ENCODE measurements around the gene CACNG3. TPM values are rescaled to one million over a fixed set of nuclear protein-coding genes. Genes with fewer than 3 reads are reported as not detected.
"Not testable (repeated sequence)": the region's sequence is repeated elsewhere in the genome, so short reads cannot be mapped to it uniquely, and the experiment has no call there.

Gene CACNG3
- total and polyA plus RNA-seq, 5 donors from 2014 or later: not detected

DNA sequence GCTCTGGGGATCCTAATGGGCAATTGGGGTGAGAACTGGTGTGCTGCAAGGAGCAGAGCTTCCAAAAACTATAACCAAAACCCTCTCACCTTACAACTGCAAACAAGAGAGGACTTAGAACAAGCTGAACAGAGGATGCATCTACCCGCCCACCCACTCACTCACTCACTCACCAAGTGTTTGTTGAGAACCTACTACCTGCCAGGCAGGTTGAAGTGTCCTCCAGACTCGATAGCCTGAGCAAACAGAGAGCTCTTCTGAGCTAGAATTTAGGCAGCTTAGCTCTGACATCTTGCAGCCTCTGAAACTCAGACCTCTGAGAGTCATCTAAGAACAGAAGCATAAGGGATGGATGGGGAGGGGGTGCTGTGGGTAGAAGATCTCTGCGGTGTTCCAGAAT, 41.2 kb downstream of the CACNG3 start:
- peaks cover 4% of the 10 kb centered on the region for H3K27me3 ChIP-seq (ENCODE audit: control insufficient read depth, insufficient read depth, low read length)
- peaks cover 30% of the 10 kb centered on the region for H3K27me3 Mint-ChIP-seq
- no peaks in the 10 kb centered on the region for H3K4me1 Mint-ChIP-seq
- ATAC-seq (ENCODE audit: low read depth in 2 of 2) (no peak), DNase-seq (no peak)
- H3K27ac ChIP-seq (ENCODE audit: insufficient read depth, low read length, poor library complexity, severe bottlenecking): no peak overlapping the region
- peaks cover 0 to 4% (median 0%) of the 10 kb centered on the region in 7 donors for H3K9me3 Mint-ChIP-seq
- H3K9me3 ChIP-seq (ENCODE audit: control insufficient read depth in 2 of 2, low read length in 2 of 2): no peaks in the 10 kb centered on the region
- no peaks in the 10 kb centered on the region for H3K36me3 ChIP-seq (ENCODE audit: control insufficient read depth, insufficient read depth, low read length)
- no peak overlapping the region for H3K4me3 Mint-ChIP-seq
- no peak overlapping the region for H3K27ac Mint-ChIP-seq
- H3K4me3 ChIP-seq (ENCODE audit: low read depth, low read length): no peak overlapping the region
- no peaks in the 10 kb centered on the region for H3K4me1 ChIP-seq (ENCODE audit: control insufficient read depth, insufficient read depth, low read length, poor library complexity, severe bottlenecking)
- H3K36me3 Mint-ChIP-seq: no peaks in the 10 kb centered on the region

DNA sequence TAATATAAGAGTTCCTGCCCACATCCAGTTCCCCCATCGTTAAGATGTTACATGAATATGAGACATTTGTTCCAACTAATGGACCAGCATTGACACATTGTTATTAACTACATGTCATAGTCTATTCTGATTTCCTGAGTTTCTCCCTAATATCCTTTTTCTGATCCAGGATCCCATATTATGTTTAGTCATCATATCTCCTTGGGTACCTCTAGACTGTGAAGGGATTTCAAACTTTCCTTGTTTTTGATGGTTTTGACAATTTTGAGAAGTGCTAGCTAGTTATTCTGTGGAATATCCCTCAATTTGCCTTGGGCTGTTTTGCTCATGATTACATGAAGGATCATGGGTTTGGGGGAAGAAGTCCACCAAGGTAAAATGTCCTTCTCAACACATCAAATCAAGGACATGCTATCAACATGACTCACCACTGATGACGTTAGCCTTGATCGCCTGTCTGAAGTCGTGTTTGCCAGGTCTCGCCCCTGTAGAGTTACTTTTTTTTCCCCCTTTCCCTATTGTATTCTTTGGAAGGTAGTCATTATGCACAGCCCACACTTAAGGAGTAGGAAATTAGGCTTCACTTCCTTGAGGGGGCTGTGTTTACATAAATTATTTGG, 42.5 kb downstream of the CACNG3 start:
- peaks cover 4% of the 10 kb centered on the region for H3K27me3 ChIP-seq (ENCODE audit: control insufficient read depth, insufficient read depth, low read length)
- Mint-ChIP-seq H3K27me3 (peaks cover 33% of the 10 kb centered on the region), H3K4me1 (no peaks in the 10 kb centered on the region), H3K4me3 (no peak overlapping the region), H3K27ac (no peak overlapping the region), H3K9me3 (peaks cover 0 to 3% (median 0%) of the 10 kb centered on the region in 7 donors), H3K36me3 (no peaks in the 10 kb centered on the region)
- no peak overlapping the region for H3K27ac ChIP-seq (ENCODE audit: insufficient read depth, low read length, poor library complexity, severe bottlenecking)
- no peaks in the 10 kb centered on the region for H3K9me3 ChIP-seq (ENCODE audit: control insufficient read depth in 2 of 2, low read length in 2 of 2)
- H3K36me3 ChIP-seq (ENCODE audit: control insufficient read depth, insufficient read depth, low read length): no peaks in the 10 kb centered on the region
- DNase-seq (no peak), ATAC-seq (ENCODE audit: low read depth in 2 of 2) (no peak)
- H3K4me3 ChIP-seq (ENCODE audit: low read depth, low read length): no peak overlapping the region
- no peaks in the 10 kb centered on the region for H3K4me1 ChIP-seq (ENCODE audit: control insufficient read depth, insufficient read depth, low read length, poor library complexity, severe bottlenecking)

DNA sequence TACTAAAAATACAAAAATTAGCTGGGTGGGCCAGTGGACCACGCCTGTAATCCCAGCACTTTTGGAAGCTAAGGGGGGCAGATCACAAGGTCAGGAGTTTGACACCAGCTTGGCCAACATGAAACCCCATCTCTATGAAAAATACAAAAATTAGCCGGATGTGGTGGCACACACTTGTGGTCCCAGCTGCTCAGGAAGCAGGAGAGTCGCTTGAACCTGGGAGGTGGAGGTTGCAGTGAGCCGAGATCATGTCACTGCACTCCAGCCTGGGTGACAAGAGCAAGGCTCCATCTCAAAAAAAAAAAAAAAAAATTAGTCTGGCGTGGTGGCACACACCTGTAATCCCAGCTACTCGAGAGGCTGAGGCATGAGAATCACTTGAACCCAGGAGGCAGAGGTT, 44.6 kb downstream of the CACNG3 start:
- not testable (repeated sequence) for H3K4me3 Mint-ChIP-seq; ATAC-seq (ENCODE audit: low read depth in 2 of 2)

GRCh38 chr16:24302636-24303035, 46.5 kb downstream of the CACNG3 start:
- Histone ChIP-seq H3K9me3 (ENCODE audit: control insufficient read depth in 2 of 2, low read length in 2 of 2) (no peaks in the 10 kb centered on the region), H3K27me3 (ENCODE audit: control insufficient read depth, insufficient read depth, low read length) (peaks cover 4% of the 10 kb centered on the region), H3K4me3 (ENCODE audit: low read depth, low read length) (no peak overlapping the region), H3K4me1 (ENCODE audit: control insufficient read depth, insufficient read depth, low read length, poor library complexity, severe bottlenecking) (no peaks in the 10 kb centered on the region), H3K36me3 (ENCODE audit: control insufficient read depth, insufficient read depth, low read length) (no peaks in the 10 kb centered on the region), H3K27ac (ENCODE audit: insufficient read depth, low read length, poor library complexity, severe bottlenecking) (no peak overlapping the region)
- no peaks in the 10 kb centered on the region for H3K4me1 Mint-ChIP-seq
- peaks cover 25% of the 10 kb centered on the region for H3K27me3 Mint-ChIP-seq
- no peak overlapping the region for H3K4me3 Mint-ChIP-seq
- peaks cover 0 to 4% (median 0%) of the 10 kb centered on the region in 7 donors for H3K9me3 Mint-ChIP-seq
- DNase-seq (no peak), ATAC-seq (ENCODE audit: low read depth in 2 of 2) (no peak)
- no peaks in the 10 kb centered on the region for H3K36me3 Mint-ChIP-seq
- H3K27ac Mint-ChIP-seq: no peak overlapping the region

More for the DNA sequence above, 44.6 kb downstream of the CACNG3 start:
- H3K27me3 Mint-ChIP-seq: peaks cover 33% of the 10 kb centered on the region
- not testable (repeated sequence) for H3K4me1 Mint-ChIP-seq; H3K9me3 Mint-ChIP-seq; H3K27ac ChIP-seq (ENCODE audit: insufficient read depth, low read length, poor library complexity, severe bottlenecking); H3K9me3 ChIP-seq (ENCODE audit: control insufficient read depth in 2 of 2, low read length in 2 of 2); H3K27me3 ChIP-seq (ENCODE audit: control insufficient read depth, insufficient read depth, low read length); DNase-seq; H3K36me3 ChIP-seq (ENCODE audit: control insufficient read depth, insufficient read depth, low read length); H3K4me1 ChIP-seq (ENCODE audit: control insufficient read depth, insufficient read depth, low read length, poor library complexity, severe bottlenecking); H3K36me3 Mint-ChIP-seq; H3K27ac Mint-ChIP-seq; H3K4me3 ChIP-seq (ENCODE audit: low read depth, low read length)

- DNase-seq: no peak
- Mint-ChIP-seq H3K4me1 (no peaks in the 10 kb centered on the region), H3K9me3 (peaks cover 0 to 6% (median 0%) of the 10 kb centered on the region in 7 donors), H3K4me3 (no peak overlapping the region), H3K27ac (no peak overlapping the region), H3K36me3 (no peaks in the 10 kb centered on the region), H3K27me3 (peaks cover 9% of the 10 kb centered on the region)
- H3K27me3 ChIP-seq (ENCODE audit: control insufficient read depth, insufficient read depth, low read length): no peaks in the 10 kb centered on the region
- no peak overlapping the region for H3K4me3 ChIP-seq (ENCODE audit: low read depth, low read length)
- H3K27ac ChIP-seq (ENCODE audit: insufficient read depth, low read length, poor library complexity, severe bottlenecking): no peak overlapping the region
- no peaks in the 10 kb centered on the region for H3K4me1 ChIP-seq (ENCODE audit: control insufficient read depth, insufficient read depth, low read length, poor library complexity, severe bottlenecking)
- no peak for ATAC-seq (ENCODE audit: low read depth in 2 of 2)
- no peaks in the 10 kb centered on the region for H3K36me3 ChIP-seq (ENCODE audit: control insufficient read depth, insufficient read depth, low read length)
- H3K9me3 ChIP-seq (ENCODE audit: control insufficient read depth in 2 of 2, low read length in 2 of 2): no peaks in the 10 kb centered on the region
These were observed 52.1 kb downstream of the CACNG3 start for GRCh38 chr16:24308200-24308599.

DNA sequence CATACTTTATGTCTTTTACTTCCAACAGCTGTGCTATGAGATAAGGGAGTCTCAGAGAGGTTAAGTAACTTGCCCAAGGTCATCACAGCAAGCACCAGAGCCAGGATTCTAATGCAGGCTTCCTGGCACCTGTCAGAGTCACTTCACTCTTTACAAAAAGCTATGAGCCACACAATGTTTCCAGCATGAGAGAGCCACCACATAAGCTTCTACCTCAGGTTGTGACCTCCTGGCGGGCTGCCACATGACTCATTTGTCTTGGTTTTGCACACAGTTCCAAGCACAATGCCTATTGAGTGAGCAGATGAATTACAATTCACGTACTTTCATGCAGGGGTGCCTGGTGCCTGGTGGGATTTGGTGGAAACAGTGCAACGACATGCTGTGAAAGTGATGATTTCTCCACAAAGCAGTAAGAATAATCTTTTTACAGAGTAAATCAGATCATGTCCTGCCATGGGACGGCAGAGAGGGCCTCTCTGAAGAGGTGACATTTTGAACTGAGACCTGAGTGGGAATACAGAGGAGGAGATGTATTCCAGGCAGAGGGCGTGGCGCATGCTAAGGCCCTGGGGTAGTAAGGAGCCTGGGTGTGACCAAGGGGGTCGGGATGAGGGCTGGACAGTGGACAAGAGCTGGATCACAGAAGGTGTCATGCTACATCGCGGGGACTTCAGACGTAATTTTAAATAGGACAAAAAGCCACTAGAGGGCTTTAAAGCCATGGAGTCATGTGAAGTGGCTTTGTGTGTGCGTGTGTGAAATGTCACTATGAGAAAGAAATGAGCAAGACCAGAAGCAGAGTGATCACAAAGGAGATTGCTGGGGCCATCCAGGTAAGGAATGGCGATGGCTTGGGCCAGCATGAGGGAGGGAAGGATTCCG, 53.4 kb downstream of the CACNG3 start:
- Histone ChIP-seq H3K9me3 (ENCODE audit: control insufficient read depth in 2 of 2, low read length in 2 of 2) (no peaks in the 10 kb centered on the region), H3K36me3 (ENCODE audit: control insufficient read depth, insufficient read depth, low read length) (no peaks in the 10 kb centered on the region), H3K4me1 (ENCODE audit: control insufficient read depth, insufficient read depth, low read length, poor library complexity, severe bottlenecking) (no peaks in the 10 kb centered on the region), H3K4me3 (ENCODE audit: low read depth, low read length) (no peak overlapping the region), H3K27me3 (ENCODE audit: control insufficient read depth, insufficient read depth, low read length) (no peaks in the 10 kb centered on the region), H3K27ac (ENCODE audit: insufficient read depth, low read length, poor library complexity, severe bottlenecking) (no peak overlapping the region)
- Mint-ChIP-seq H3K36me3 (no peaks in the 10 kb centered on the region), H3K4me3 (no peak overlapping the region), H3K27me3 (peaks cover 6% of the 10 kb centered on the region), H3K4me1 (no peaks in the 10 kb centered on the region), H3K9me3 (peaks cover 0 to 6% (median 0%) of the 10 kb centered on the region in 7 donors), H3K27ac (no peak overlapping the region)
- ATAC-seq (ENCODE audit: low read depth in 2 of 2): no peak
- no peak for DNase-seq

DNA sequence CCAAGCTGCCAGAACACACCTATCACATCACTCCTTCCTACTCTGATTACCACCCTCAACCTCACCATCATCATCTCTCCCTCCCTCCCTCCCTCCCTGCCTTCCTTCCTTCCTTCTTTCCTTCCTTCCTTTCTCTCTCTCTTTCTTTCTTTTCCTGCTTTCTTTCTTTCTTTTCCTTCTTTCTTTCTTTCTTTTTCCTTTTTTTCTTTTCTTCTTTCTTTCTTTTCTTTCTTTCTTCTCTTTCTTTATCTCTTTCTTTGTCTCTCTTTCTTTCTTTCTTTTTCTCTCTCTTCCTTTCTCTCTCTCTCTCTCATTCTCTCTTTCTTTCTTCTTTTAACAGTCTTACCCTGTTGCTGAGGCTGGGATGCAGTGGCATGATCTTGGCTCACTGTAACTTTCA, 59.2 kb downstream of the CACNG3 start:
- Mint-ChIP-seq H3K9me3 (no peaks in the 10 kb centered on the region), H3K4me1 (no peaks in the 10 kb centered on the region), H3K36me3 (no peaks in the 10 kb centered on the region), H3K27me3 (peaks cover 26% of the 10 kb centered on the region), H3K27ac (no peak overlapping the region), H3K4me3 (no peak overlapping the region)
- Histone ChIP-seq H3K9me3 (ENCODE audit: control insufficient read depth in 2 of 2, low read length in 2 of 2) (no peaks in the 10 kb centered on the region), H3K36me3 (ENCODE audit: control insufficient read depth, insufficient read depth, low read length) (no peaks in the 10 kb centered on the region), H3K27ac (ENCODE audit: insufficient read depth, low read length, poor library complexity, severe bottlenecking) (no peak overlapping the region), H3K4me1 (ENCODE audit: control insufficient read depth, insufficient read depth, low read length, poor library complexity, severe bottlenecking) (no peaks in the 10 kb centered on the region), H3K27me3 (ENCODE audit: control insufficient read depth, insufficient read depth, low read length) (no peaks in the 10 kb centered on the region), H3K4me3 (ENCODE audit: low read depth, low read length) (no peak overlapping the region)
- no peak for DNase-seq
- no peak for ATAC-seq (ENCODE audit: low read depth in 2 of 2)

GRCh38 chr16:24318680-24319079, 62.5 kb downstream of the CACNG3 start:
- H3K9me3 ChIP-seq (ENCODE audit: control insufficient read depth in 2 of 2, low read length in 2 of 2): no peaks in the 10 kb centered on the region
- no peaks in the 10 kb centered on the region for H3K4me1 ChIP-seq (ENCODE audit: control insufficient read depth, insufficient read depth, low read length, poor library complexity, severe bottlenecking)
- H3K4me1 Mint-ChIP-seq: no peaks in the 10 kb centered on the region
- no peaks in the 10 kb centered on the region for H3K9me3 Mint-ChIP-seq
- peaks cover 6% of the 10 kb centered on the region for H3K27me3 ChIP-seq (ENCODE audit: control insufficient read depth, insufficient read depth, low read length)
- ATAC-seq (ENCODE audit: low read depth in 2 of 2) (no peak), DNase-seq (no peak)
- H3K27me3 Mint-ChIP-seq: peaks cover 30% of the 10 kb centered on the region
- no peak overlapping the region for H3K4me3 ChIP-seq (ENCODE audit: low read depth, low read length)
- no peak overlapping the region for H3K4me3 Mint-ChIP-seq
- no peak overlapping the region for H3K27ac Mint-ChIP-seq
- no peaks in the 10 kb centered on the region for H3K36me3 ChIP-seq (ENCODE audit: control insufficient read depth, insufficient read depth, low read length)
- H3K36me3 Mint-ChIP-seq: no peaks in the 10 kb centered on the region
- H3K27ac ChIP-seq (ENCODE audit: insufficient read depth, low read length, poor library complexity, severe bottlenecking): no peak overlapping the region
